AG09319 (cell line): ENCODE data around the gene NFATC2.

ENCODE experiments used
- DNase-seq: peaks from one replicate; pipeline ENCODE4 v3.0.0-alpha.2; 2010; ENCODE audit warnings: low read depth; ENCODE audit errors: extremely low read depth
- TF ChIP-seq, protein P1 (sequence below): IDR thresholded peaks from 2 replicates; pipeline ENCODE4 v1.5.1; 2011; ENCODE audit warnings: low read depth, mild to moderate bottlenecking, inconsistent platforms, low read length, moderate library complexity

NFATC2 gene

GRCh38 chr20:51562027-51562331 lies 19.5 kb upstream of the NFATC2 start:
- TF ChIP-seq, protein P1, sequence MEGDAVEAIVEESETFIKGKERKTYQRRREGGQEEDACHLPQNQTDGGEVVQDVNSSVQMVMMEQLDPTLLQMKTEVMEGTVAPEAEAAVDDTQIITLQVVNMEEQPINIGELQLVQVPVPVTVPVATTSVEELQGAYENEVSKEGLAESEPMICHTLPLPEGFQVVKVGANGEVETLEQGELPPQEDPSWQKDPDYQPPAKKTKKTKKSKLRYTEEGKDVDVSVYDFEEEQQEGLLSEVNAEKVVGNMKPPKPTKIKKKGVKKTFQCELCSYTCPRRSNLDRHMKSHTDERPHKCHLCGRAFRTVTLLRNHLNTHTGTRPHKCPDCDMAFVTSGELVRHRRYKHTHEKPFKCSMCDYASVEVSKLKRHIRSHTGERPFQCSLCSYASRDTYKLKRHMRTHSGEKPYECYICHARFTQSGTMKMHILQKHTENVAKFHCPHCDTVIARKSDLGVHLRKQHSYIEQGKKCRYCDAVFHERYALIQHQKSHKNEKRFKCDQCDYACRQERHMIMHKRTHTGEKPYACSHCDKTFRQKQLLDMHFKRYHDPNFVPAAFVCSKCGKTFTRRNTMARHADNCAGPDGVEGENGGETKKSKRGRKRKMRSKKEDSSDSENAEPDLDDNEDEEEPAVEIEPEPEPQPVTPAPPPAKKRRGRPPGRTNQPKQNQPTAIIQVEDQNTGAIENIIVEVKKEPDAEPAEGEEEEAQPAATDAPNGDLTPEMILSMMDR = no peak
- no peak for DNase-seq

DNA sequence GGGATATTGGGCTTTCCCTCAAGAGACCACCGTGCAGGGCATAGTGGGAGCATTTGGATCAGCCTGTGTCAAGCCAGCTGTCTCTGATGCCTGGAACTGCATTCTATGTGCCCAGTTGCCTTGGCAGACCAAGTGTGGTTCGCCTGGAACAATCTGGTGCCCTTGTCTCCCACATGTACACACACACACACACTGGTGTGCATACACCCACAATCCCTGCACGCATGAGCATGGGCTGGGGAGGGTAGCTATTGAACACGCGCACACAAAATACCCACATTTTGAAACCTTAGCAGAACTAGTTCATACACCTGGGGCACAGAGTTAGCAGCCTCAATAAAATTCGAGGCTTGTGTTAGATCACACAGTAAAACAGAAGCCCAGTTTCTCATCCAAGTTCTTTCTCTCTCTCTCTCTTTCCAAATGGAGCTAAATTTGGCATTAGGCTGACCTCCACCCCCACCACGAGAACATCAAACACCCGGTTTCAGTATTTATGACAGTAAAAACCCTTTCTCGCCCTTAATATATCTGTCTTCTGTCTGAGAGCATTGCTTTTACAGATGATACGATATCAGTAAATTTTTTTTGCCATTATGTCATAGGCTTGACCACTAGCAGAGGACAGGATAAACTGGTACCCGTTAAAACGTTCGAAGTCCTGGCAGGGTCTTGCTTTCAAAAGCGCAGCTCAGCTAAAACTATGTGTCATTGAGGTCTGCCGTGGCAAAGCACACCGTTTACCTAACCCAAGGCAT lies 18.2 kb upstream of the NFATC2 start:
- DNase-seq = no peak
- TF ChIP-seq, protein P1 = no peak

DNA sequence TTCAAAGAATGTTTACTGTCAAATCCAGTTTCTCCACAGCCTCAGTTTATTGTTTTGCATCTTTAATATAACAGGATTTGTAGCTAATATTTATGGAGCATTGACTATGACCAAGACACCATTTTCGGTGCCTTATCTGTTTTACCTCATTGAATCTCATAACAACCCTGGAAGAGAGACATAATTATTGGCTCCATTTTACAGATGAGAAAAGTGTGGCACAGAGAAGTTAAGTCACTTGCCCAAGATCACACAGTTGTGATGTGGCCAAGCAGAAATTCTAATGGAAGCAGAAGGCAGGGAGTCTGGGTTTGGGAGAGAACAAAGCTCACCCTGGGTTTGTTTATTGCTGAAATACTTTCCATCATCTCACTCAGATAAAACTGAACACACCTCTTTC lies 17.5 kb upstream of the NFATC2 start:
- DNase-seq = no peak
- TF ChIP-seq, protein P1 = no peak

DNA sequence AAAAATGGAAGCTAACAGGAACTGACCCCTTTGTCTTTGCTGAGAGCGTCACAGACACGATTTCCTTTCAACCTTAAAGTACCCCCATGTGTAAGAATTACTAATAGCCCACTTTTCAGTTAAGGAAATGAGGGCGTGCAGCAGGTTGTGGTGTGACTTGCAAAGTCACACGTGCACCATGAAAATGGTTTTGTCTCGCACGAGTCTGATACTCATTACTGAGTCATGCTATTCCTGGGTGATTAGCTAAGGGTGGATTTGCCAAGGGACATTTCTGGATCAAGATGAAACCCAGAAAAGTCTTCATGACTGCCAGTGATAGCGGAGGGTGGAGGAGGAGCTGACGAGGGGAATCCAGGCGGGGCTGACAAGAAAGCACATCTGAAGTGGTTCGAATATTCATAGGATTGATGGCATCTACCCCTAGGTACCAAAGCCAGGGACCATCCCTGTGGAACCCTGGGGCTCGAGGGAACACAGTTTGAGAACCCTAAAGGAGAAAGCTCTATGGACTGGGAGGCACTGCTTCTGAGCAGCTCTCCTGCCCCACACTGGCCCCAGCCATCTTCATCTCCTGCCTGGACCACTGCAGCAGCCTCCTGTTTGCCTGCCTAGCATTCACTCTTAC lies 12.1 kb upstream of the NFATC2 start:
- peak; percentile 51 for DNase-seq
- TF ChIP-seq, protein P1 = no peak

DNA sequence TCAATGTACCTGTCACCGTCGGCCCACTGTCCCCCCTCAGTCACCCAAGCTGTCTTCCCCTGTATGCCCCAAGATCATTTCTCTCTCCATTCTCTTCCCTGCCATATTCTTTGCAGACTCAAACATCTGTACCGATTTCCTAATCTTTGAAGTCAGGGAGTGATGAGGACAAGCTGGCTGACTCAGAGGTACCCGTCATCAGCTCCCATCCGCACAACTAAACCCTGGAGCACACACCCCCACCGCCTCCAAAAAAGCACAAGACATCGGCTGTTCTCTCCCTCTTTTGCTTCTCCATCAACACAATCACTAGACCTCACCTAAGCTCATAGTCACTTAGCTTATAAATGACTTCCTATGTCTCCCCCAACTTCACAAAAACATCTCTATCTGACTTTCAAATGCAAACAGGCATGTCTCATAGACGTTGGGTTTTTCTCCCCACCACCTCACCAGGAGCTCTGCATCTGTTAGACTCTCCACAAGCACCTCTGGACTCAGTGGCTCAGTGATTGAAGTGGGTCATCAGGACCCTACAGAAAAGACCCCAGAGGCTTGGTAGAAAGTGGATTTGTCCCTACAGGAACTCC lies 11.5 kb upstream of the NFATC2 start:
- no peak for DNase-seq
- TF ChIP-seq, protein P1 = no peak

DNA sequence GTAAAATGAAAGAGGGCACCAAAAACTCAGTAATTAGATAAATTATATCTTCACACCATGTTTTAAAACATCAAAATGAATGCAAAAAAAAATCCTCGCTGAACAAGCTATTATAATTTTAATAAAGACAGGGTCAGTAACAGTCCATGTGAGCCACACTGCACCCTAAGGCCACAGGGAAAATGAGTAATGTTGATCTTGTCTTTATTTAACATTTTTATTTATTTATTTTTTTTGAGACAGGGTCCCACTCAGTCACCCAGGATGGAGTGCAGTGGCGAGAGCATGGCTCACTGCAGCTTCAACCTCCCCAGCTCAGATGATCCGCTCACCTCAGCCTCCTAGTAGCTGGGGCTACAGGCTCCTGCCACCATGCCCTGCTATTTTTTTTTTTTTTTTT lies 8.7 kb upstream of the NFATC2 start:
- DNase-seq = no peak
- TF ChIP-seq, protein P1 = no peak

DNA sequence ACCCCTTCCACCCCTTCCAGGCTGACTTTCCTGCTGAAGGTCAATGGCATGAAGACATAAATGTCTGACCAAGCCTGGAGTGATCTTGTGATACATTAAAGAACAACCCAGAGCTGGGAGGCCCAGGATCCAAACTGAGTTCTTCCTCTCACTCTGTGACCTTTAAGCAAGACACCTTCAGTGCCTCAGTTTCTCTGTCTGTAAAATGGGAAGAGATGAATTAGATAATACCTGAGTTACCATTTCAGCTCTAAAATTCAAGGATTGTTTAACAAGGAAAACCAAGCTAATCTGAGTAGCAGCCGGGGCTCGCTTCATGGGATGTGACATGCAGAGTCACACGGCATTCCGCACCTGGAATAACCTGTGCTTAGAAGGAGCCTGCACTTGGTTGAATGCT lies 7.0 kb upstream of the NFATC2 start:
- DNase-seq = no peak
- TF ChIP-seq, protein P1 = no peak
